ENCODE data around the gene IFNA1.
A peak's percentile ranks its signal among the peaks of the same experiment; 100 is the strongest.

Gene IFNA1

DNA sequence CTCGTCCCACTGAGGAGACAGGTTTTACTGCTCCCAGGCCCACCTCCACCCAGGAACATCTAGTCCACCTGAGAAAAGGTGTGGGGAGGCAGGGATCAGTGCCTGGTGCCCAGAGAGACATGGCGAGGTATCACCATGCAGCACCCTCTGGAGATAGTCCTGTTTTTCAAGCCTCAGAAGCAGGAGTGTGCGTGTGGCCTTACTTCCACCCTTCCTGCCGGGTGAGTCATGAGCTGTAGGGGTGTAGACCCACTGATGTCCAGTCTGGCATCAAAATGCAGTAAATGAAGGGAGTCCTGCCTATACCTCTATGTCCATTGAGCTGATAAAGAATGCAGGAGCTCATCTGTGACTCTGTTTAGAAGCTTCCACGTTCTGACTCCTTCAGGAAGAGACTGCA lies 9.1 kb downstream of the IFNA1 start:
- DNase-seq (ENCODE audit: low spot score), result peak; percentile 13

- DNase-seq (ENCODE audit: low spot score), result no peak
These were observed 10.6 kb downstream of the IFNA1 start for GRCh38 chr9:21450733-21451394.

GRCh38 chr9:21452681-21453080 lies 12.4 kb downstream of the IFNA1 start:
- DNase-seq (ENCODE audit: low spot score), result peak; percentile 23

- DNase-seq (ENCODE audit: low spot score), result peak; percentile 50
These were observed 13.9 kb downstream of the IFNA1 start for GRCh38 chr9:21454149-21454548.

DNA sequence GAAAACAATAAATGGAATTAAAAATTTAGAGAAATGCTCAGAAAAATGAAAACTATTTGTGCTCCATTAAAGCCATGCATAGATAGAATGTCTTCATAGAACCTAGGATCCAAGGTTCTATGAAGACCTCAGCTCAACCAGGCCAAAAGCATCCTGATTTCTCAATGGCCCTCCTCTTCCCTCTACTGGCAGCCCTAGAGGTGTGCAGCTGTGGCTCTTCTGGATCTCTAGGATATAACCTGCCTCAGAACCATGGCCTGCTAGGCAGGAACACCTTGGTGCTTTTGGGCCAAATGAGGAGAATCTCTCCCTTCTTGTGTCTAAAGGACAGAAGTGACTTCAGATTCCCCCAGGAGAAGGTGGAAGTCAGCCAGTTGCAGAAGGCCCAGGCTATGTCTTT lies 15.1 kb downstream of the IFNA1 start:
- peak; percentile 51 for DNase-seq (ENCODE audit: low spot score)

GRCh38 chr9:21461377-21461776 lies 21.1 kb downstream of the IFNA1 start:
- DNase-seq (ENCODE audit: low spot score), result no peak

DNA sequence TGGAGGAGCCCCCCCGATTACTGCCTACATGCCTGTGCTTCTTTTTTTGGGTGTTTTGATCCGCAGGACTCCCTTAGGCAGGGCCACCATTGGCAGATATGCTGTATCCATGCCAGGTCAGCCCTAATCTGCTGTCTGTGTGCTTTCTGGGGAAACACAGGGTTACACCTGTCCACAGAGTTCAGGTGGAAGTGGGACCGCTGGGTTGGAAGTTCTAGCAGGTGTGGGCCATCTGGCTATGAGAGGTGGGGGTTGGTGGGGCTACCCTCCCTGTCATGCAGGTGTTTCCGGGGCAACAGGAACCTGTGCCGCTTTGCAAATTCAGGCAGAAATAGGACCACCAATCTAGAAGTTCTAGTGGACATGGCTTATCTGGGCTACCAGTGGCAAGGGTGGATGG lies 24.9 kb downstream of the IFNA1 start:
- DNase-seq (ENCODE audit: low spot score), result no peak

- DNase-seq (ENCODE audit: low spot score), result peak; percentile 70
These were observed 25.8 kb downstream of the IFNA1 start for GRCh38 chr9:21465859-21466518.

DNA sequence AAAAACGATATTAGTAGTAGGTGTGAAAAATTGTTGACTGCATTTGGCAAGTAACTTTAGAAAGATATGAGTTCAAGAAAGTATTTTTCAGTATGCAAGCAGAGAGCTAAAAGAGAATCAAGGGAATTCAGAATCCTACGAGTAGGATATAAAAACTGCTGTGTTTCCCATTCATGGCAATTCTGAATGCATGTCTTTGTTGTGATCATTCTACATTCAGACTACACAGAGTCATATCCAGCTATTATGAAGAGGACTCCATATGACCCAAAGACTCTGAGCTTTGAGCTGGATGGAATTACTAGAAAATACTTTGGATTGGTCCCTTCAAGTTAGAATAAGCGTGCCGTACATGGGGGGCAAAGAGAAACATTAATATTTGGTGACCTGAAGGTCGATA lies 29.9 kb downstream of the IFNA1 start:
- DNase-seq (ENCODE audit: low spot score), result no peak

DNA sequence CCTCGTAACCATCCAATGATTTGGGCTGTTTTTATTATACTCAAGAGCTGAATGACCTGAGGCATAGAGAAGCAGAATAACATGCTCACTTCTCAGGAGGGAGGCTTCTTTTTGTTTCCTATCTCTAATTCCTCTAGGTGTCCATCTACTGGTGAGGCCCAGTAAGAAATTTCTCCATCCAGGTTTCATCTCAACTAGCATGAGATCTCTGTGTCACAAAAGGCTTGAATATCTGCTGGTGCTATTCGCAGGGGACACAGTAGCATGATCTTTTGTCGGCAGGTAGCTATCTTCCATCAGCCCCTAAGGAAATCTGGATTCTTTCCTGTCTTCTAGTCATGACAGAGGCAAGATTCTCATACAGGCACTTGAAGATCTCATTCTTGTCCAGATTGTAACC lies 33.0 kb downstream of the IFNA1 start:
- no peak for DNase-seq (ENCODE audit: low spot score)

DNA sequence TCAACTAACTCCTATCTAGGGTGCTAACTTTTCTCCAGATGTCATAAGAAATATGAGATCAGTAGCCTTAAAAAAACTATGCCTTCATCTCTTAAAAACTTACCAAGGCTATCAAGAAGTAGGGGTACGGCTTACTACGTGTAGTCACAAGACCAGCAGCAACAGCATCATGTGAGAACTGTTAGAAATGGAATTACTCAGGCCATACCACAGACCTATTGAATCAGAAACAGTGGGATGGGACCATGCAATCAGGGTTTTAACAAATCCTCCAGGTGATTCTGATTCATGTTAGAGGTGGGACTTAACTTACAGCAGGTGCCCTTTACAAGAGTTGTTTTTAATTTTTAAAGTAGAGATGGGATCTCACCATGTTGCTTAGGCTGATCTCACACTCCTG lies 37.2 kb downstream of the IFNA1 start:
- peak; percentile 43 for DNase-seq (ENCODE audit: low spot score)

GRCh38 chr9:21479152-21479702 lies 39.0 kb downstream of the IFNA1 start:
- DNase-seq (ENCODE audit: low spot score), result no peak

DNA sequence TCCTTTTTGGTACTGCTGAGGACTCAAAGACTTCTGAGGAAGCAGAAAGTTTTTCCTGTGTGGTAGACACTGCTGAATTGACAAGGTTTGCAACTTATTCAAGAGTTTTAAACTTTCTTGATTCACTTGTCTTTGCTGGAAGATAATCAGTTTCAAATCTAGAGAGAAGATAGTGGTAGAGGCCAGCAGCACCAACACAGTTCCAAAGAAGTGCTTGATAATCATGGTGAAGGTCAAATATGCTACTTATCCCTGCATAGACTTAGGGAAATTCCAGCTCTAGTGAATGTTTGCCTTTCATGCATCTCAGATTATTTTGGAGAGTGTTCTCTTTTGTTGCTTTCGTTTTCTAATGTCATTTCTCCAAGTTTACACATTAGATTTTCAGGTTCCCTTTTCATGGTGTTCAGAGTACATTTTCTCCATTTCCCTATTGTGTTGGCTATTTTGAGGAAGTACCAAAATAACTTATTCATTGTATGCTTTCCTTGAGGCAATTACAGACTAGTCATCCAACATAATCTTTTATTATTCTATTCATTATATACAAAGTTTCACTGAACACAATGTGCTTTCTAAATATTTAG lies 41.3 kb downstream of the IFNA1 start:
- DNase-seq (ENCODE audit: low spot score), result no peak

DNA sequence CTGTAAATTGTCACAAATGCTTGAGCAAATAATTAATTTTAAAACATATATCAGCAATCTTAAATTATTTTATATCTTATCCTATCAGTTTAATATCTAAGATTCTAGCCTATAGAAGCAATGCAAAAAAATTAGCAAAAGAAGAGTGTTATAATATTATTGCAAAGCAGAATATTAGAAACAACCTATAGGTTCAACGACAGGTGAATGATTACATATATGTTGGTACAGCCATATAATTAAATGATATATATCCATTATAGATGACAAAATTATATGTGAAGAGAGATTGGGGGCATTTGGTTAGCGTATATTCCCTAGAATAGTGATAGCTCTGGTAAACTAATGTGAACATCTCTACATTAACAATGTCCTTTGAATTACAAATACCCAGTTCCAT lies 42.0 kb downstream of the IFNA1 start, which contains the start of gene IFNE:
Gene IFNE (minus strand): TSS at position 101 of the 400 bp plus-strand sequence. CDS start 619 bp downstream, outside the sequence.
- no peak for DNase-seq (ENCODE audit: low spot score)

Measured in kidney tubule cell (primary cell).